Lung (tissue), 12 donors: Measurements from ENCODE around the gene TRIM56. TPM values are rescaled to one million over a fixed set of nuclear protein-coding genes. Genes with fewer than 3 reads are reported as not detected.

Source experiments
- ATAC-seq: fragments of 200-7000 bp; cut with Tn5 transposase; one replicate; pipeline ENCODE4 v1.9.1; 2020; ENCODE audit warnings: moderate number of reproducible peaks; ENCODE audit not compliant: insufficient read depth, low FRiP score
- DNase-seq, 3 donors: peaks; one replicate each; pipeline ENCODE4 v3.0.0-alpha.2; 2013 to 2017
- H3K27ac ChIP-seq, 2 donors: one replicate each; pipeline ENCODE4 v1.5.1; 2013; ENCODE audit warnings: mild to moderate bottlenecking in 2 of 2, moderate library complexity in 2 of 2, control low read depth in 1 of 2, inconsistent platforms in 1 of 2, low read depth in 1 of 2, low read length in 1 of 2
- H3K27me3 ChIP-seq, 3 donors: one replicate each; pipeline ENCODE4 v1.5.1; 2013; ENCODE audit warnings: low read length in 2 of 3; ENCODE audit not compliant: control insufficient read depth in 3 of 3, insufficient read depth in 3 of 3
- H3K36me3 ChIP-seq, 4 donors: one replicate each; pipeline ENCODE4 v1.5.1; 2013; ENCODE audit warnings: low read length in 4 of 4, mild to moderate bottlenecking in 1 of 4, moderate library complexity in 1 of 4; ENCODE audit not compliant: control insufficient read depth in 4 of 4, insufficient read depth in 4 of 4
- H3K4me1 ChIP-seq, 5 donors: one replicate each; pipeline ENCODE4 v1.5.1; 2013; ENCODE audit warnings: low read length in 5 of 5, mild to moderate bottlenecking in 2 of 5, moderate library complexity in 1 of 5; ENCODE audit not compliant: control insufficient read depth in 5 of 5, insufficient read depth in 5 of 5
- H3K4me3 ChIP-seq: one replicate; pipeline ENCODE4 v1.5.1; 2013; ENCODE audit warnings: mild to moderate bottlenecking, control low read depth, moderate library complexity
- H3K9ac ChIP-seq, 2 donors: one replicate each; pipeline ENCODE4 v1.5.1; 2013; ENCODE audit warnings: low read length in 2 of 2, control low read depth in 1 of 2; ENCODE audit not compliant: insufficient read depth in 1 of 2
- H3K9me3 ChIP-seq, 4 donors: one replicate each; pipeline ENCODE4 v1.5.1; 2013; ENCODE audit warnings: low read length in 3 of 4, mild to moderate bottlenecking in 1 of 4, moderate library complexity in 1 of 4; ENCODE audit not compliant: control insufficient read depth in 4 of 4, insufficient read depth in 3 of 4
- WGBS, 2 donors: extraction: QIAGEN DNeasy Blood & Tissue Kit; methylation state at CpG; one replicate each; pipeline ENCODE4 v1.1.7; 2013; 5-methylcytosine and 5-hydroxymethylcytosine counted together
- polyA plus RNA-seq, 2 donors: library from polyadenylated mRNA; stranded (reverse); fragments of 200-250 nt; gene quantifications; one replicate each; pipeline ENCODE4 v1.2.1, GENCODE V29; 2013
- total RNA-seq, 2 donors: library from RNA; depleted of rRNA in 1 of 2; stranded (reverse); fragments of >200 nt in 1 of 2; gene quantifications; one replicate each; pipeline ENCODE4 v1.2.1, GENCODE V29; 2014 to 2021
- TF ChIP-seq, protein P1 (sequence below): IDR thresholded peaks from 2 replicates; pipeline ENCODE4 v1.5.1; 2012; ENCODE audit warnings: mild to moderate bottlenecking; ENCODE audit errors: control extremely low read depth, extremely low read depth
- donor health status: control.
- donor health status: control.
- donor health status: Bipolar disorder and iron deficiency.
- donor health status: healthy.
- donor health status: DM: yes; HTN: yes; CAD: no.

Gene TRIM56
- total and polyA plus RNA-seq, 4 donors, result 14.4 to 56.6 (median 24.1) TPM

DNA sequence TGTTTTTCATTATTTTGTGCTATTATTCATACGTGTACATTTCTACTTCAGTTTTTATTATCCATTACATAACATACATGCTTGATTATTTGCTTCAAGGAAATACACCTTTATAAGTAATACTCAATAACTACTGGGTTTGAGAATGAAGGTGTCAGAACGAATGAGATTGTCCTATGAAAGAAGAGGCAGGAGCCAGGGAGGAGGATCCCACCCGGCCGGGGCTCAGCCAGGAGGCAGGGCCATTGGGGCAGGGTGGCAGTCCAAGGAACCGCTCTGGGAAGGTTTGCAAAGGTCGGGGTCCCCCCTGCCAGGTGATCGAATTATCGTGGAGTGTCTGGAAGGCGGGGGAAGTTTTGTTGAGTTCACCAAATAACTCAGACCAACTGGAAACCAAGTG is 9.1 kb downstream of the TRIM56 start:
- TF ChIP-seq, protein P1, sequence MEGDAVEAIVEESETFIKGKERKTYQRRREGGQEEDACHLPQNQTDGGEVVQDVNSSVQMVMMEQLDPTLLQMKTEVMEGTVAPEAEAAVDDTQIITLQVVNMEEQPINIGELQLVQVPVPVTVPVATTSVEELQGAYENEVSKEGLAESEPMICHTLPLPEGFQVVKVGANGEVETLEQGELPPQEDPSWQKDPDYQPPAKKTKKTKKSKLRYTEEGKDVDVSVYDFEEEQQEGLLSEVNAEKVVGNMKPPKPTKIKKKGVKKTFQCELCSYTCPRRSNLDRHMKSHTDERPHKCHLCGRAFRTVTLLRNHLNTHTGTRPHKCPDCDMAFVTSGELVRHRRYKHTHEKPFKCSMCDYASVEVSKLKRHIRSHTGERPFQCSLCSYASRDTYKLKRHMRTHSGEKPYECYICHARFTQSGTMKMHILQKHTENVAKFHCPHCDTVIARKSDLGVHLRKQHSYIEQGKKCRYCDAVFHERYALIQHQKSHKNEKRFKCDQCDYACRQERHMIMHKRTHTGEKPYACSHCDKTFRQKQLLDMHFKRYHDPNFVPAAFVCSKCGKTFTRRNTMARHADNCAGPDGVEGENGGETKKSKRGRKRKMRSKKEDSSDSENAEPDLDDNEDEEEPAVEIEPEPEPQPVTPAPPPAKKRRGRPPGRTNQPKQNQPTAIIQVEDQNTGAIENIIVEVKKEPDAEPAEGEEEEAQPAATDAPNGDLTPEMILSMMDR, result no peak
- H3K4me1 ChIP-seq, result peaks cover 0 to 4% (median 0%) of the 10 kb centered on the region in 5 donors
- DNase-seq (no peak), ATAC-seq (no peak)
- peaks cover 3 to 13% (median 8%) of the 10 kb centered on the region in 4 donors for H3K36me3 ChIP-seq
- H3K4me3 ChIP-seq, result no peak overlapping the region
- 73 to 74% methylated on average over 9 of the region's 9 CpGs for WGBS, 2 donors
- no peaks in the 10 kb centered on the region for H3K9me3 ChIP-seq
- H3K27me3 ChIP-seq, result no peaks in the 10 kb centered on the region
- H3K27ac ChIP-seq, result no peak overlapping the region
- no peak overlapping the region for H3K9ac ChIP-seq

DNA sequence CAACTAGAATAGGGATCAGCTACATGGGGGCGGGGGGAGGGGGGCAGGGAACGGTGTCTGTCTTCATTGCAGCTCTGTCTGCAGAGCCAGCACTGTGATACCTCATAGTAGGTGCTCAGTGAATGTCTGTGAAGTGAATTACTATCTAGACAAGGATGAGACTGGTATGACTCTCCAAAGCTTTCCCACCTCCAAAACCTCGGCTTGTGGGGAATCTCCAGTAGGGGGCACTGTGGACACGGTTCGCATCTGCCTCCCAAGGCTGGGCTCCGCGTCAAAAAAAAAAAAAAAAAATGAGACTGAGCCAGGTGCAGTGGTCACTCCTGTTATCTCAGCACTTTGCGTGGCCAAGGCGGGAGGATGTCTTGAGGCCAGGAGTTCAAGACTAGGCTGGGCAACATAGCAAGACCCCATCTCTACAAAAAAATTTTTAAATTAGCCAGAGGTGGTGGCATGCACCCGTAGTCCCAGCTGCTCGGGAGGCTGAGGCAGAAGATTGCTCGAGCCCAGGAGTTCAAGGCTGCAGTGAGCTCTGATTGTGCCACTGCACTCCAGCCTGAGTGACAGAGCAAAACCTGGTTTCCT is 9.6 kb downstream of the TRIM56 start:
- DNase-seq, result peak in 2 of 3 donors; percentile 20 to 22
- Histone ChIP-seq H3K9ac (no peak overlapping the region), H3K4me1 (peaks cover 0 to 6% (median under 1%) of the 10 kb centered on the region in 5 donors), H3K36me3 (peaks cover 3 to 9% (median 5%) of the 10 kb centered on the region in 4 donors), H3K27ac (no peak overlapping the region), H3K27me3 (no peaks in the 10 kb centered on the region), H3K4me3 (no peak overlapping the region), H3K9me3 (no peaks in the 10 kb centered on the region)
- 48 to 63% methylated on average over 12 of the region's 12 CpGs for WGBS, 2 donors
- TF ChIP-seq, protein P1, result peak; percentile 17
- ATAC-seq, result no peak

- Histone ChIP-seq H3K36me3 (no peaks in the 10 kb centered on the region), H3K4me3 (no peak overlapping the region), H3K9ac (no peak overlapping the region), H3K4me1 (peaks cover 0 to 8% (median 6%) of the 10 kb centered on the region in 5 donors), H3K27me3 (no peaks in the 10 kb centered on the region), H3K9me3 (no peaks in the 10 kb centered on the region), H3K27ac (no peak overlapping the region)
- DNase-seq, result no peak
- TF ChIP-seq, protein P1, result no peak
- ATAC-seq, result no peak
- WGBS, 2 donors, result 59 to 70% methylated on average over 6 of the region's 6 CpGs
These were observed 11.2 kb downstream of the TRIM56 start for GRCh38 chr7:101096331-101096956.
